GM19193 (cell line): Measurements from ENCODE around the gene FBXL4.

Experiments used
- POLR2A ChIP-seq: IDR thresholded peaks from 4 replicates; pipeline ENCODE4 v1.6.1; 2011; ENCODE audit not compliant: insufficient read depth, insufficient read length; ENCODE audit errors: extremely low read depth

The FBXL4 gene

DNA sequence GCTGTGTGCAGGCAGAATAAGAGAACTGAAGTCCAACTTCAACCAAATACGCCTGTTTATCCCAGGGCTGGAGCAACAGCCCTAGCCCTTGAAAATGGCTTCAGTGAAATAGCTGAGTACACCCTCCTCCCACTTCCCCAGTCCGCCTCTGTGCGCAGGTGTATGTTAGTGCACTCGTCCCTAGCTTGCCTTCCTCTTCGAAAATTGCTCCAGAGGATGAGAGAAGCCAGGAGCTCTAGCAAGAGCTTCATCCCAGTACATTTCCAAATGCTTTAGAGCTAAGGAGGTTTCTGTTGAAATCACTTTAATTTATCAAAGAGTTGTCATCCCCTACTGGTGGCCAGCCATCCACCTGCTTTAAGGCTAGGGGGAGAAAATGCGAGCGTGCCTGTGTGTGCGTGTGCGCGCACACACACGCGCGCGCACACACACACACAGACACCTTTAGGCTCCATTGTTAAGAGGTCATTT is 118.8 kb downstream of the FBXL4 start:
- TF ChIP-seq POLR2A = no peak

DNA sequence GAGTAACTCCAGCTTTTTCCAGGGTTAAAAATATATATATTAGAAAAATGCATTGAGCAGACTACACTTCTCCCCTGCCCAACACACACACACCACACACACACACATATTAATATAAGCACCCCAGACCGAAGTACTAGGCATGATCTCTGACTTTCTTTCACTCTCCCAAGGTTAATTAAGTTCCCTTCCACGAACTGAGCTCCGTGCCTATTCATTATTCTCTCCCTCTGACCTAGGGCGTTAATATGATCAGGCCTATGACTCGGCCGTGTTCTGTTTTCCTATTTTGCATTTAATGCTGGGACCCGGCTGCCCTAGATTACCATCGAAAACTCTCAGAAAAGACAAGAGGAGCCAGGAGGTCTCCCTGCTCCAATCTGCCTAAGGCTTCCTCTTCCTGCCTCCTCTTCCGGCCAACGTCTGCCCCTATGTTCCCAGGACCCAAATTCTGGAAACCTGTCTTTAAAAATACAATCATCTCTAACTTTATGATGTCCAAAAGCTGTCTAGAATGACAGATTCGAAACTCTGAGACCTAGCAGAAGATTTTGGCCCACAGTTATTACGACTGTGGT is 119.4 kb downstream of the FBXL4 start:
- no peak for TF ChIP-seq POLR2A

DNA sequence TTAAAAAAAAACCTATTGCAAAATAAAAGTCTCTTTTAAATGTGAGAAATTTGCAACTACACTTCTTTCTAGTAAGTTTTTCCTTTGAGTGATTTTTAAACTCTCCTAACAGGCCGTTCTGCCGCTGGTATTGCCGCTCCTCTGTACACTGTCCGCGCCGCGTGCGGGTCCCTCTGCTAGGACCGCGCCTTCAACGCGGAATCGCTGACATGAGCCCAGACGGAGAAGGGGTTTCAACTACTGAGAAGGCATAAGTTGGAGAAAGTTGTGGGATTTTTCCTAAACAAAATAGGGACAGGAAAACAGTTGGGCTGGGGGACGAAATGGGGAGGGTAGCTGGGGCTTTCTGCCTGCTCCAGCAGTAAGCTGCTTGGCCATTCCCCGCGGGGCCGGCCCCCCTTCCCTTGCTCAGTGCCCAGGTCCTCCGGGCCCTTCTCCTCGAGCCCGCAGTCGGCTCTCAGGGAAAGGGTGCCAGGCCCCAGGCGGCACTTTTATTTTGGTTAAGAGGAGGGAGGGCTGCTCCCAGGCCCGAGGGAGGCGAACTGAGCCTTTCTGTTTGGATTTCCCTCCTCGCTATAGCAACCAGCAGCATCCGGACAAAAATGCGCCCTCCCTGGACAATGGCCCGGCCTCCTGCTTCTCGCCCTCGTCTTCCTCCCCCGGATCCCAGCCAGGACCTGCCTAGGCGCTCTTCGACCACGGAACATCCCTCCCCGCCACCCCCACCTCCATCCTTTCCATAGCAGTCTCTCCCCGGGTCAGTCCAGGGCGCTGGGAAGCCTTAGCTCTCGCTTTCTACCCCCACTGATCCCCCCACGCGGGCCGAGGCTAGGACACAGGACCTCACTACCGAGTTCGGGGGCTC is 120.2 kb downstream of the FBXL4 start:
- no peak for TF ChIP-seq POLR2A

DNA sequence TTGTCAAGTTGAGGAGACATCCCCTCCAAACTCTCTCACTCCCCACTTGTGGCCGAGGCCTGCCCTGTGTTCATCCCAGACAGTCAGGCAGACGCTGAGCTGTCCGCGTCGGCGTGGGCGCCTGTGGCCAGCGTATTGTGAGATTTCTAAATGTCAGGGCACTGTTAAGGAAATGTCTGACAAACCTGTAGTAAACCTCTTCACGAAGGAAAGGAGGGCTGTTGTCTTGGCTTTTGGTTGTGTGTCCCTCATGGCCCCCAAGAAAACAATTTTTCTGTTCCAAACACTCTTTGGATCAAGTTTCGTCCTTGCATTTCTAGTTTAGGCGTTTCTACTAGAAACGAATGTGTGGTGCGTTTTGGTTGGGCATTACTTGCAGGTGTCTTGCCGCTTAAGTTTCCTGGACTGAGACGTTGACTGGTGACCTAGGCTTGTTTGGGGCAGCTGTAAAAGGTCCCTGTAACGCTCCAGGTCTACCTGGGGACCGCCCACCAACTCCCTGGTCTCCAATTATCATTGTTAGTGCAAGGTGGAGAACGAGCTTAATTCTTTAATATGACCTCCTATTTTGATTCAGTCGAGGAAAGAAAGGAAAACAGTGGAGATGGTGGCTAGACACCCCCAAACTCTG is 122.0 kb downstream of the FBXL4 start:
- TF ChIP-seq POLR2A = no peak

DNA sequence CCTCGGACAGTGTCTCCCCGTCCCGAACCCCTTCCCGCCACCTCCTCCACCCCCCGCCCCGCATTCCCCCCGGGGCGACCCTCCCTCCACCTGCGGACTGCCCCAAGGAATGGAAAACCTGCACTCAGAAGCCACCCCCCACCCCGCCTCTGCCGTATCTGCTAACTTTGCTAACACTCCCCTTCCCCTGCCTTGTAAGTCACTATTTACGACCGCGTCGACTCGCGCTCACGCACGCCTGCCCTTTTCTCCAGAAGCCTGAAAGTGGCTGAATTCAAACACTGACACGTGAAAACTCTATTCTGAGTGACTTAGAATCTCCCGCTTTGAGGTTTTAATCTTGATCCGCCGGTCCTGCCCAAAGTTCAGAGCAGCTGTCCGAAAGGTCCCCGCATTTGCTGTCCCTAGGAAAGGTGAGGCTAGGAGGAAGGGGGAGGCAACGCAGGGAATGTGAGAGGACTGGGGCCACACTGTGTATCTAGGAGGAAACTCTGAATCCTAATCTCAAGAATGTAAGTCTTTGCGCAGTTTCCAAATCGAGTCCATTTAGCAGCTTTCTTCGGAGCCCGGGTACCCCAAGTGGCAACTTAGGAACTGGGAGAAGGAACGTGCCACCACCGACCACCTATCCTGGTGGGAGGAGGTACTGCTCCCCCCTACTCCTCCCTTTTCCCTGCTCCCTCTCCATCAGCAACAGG is 122.7 kb downstream of the FBXL4 start:
- no peak for TF ChIP-seq POLR2A

DNA sequence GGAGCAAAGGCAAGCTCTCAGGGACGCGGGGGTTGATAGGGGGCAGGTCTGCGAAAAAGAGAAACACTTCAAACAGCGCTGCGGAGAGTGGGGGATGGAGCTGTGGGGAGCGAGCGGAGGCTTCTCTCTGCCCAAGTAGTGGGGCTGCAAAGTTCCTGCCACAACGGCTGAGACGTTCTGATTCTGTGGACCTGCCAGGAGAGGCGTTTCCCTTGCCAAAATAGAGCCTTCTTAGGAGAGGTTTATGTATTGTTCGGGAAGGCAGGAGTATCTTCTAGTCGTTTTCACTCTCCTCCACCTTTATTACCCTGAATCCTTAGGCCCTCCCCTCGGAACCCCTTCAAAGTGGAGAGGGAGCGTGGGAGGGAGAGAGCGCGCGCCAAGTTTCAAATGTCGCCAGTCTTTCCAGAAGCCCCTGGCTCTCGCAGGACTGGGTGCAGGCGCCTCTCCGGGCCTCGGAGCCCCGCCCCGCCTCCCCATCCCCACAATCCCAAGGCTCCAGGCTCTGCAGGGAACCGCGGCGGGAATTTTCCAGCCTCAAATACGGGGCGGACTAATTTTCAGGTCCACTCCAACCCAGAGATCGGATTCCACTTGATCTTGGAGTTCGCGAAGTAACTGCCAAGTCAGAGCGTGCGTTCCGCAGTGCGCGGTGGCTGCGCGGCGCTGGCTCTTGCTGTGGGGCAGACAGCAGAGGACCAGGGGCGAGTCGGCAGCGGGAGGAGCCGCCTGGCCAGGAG is 123.4 kb downstream of the FBXL4 start:
- TF ChIP-seq POLR2A = no peak

DNA sequence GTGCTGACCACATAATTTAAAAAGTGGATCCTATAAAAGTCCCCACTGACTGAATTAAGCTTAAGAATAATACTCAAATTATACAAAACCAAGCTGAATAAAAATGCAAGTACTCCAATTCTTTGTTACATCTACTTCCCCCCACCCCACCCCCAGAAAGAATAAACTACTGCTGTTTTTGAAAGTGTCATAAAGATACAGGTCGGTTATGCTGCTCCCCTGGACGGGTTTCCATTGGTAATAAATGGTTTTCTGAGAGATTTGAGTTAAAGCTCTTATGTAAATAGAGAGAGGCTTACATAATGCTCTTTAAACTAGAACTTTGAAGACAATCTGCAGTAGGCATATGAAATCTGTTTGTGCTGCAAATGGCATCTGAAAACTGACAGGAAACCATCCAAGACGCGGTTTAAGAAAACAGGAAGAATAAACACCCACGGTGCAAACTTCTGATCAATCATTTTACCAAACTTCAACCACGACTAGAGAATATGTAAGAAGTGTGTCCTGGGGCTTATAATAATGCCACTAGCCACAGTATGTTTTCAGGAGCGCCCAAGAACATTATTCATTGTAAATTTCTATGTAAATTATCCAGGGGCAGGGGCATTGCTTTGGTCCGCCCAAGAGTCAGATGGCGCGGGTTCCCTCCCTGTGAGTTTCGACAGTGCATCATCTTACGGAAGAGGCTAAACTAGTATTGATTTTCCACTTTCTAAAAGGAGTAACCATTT is 124.2 kb downstream of the FBXL4 start:
- no peak for TF ChIP-seq POLR2A

DNA sequence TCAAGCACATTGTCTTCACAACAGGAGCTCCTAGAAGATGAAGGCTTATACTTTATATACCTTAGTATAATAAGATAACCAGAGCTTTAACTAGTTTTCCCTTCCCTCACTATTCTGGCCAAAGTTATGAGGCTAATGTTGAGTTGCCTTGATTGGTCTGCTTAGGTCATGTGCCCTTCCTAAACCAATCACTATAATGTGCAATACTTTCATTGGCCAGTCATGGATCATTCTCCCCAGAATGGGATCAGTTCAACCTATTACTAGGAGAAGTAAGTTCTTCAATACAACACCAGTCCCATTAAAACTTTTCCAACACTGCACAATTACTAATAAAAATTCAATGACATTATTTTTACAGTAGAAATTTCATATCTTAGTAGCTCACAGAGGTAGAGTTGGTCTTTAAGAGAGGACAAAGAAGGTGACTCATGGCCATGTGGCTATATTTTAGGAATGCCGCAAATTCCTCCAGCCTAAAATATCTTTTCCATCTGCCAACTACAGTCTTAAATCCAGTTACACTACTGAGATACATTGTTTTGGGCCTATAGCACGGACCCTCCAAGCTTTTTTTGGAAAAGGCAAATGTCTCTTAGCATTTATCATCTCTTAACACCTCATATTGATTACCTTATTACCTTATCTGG is 125.9 kb downstream of the FBXL4 start:
- no peak for TF ChIP-seq POLR2A
